Mucosa of rectum (tissue), 2 donors: ENCODE measurements around the gene NPAS1.
"Not testable (repeated sequence)": the region's sequence is repeated elsewhere in the genome, so short reads cannot be mapped to it uniquely, and the experiment has no call there.

ENCODE experiments used
- H3K27ac ChIP-seq, 2 donors: one replicate each; pipeline ENCODE4 v1.7.0; 2013; ENCODE audit warnings: inconsistent platforms in 2 of 2, low read depth in 2 of 2, low read length in 2 of 2
- H3K27me3 ChIP-seq, 2 donors: one replicate each; pipeline ENCODE4 v1.7.0; 2013; ENCODE audit warnings: low read length in 2 of 2; ENCODE audit not compliant: control insufficient read depth in 2 of 2, insufficient read depth in 2 of 2
- H3K36me3 ChIP-seq, 2 donors: one replicate each; pipeline ENCODE4 v1.7.0; 2013; ENCODE audit warnings: low read length in 2 of 2; ENCODE audit not compliant: control insufficient read depth in 2 of 2, insufficient read depth in 2 of 2
- H3K4me1 ChIP-seq, 2 donors: one replicate each; pipeline ENCODE4 v1.7.0; 2013; ENCODE audit warnings: low read length in 2 of 2, mild to moderate bottlenecking in 1 of 2; ENCODE audit not compliant: control insufficient read depth in 2 of 2, insufficient read depth in 2 of 2
- H3K4me3 ChIP-seq, 2 donors: one replicate each; pipeline ENCODE4 v1.7.0; 2013; ENCODE audit warnings: low read length in 2 of 2
- H3K9ac ChIP-seq, 2 donors: one replicate each; pipeline ENCODE4 v1.7.0; 2013; ENCODE audit warnings: low read length in 2 of 2, low read depth in 1 of 2, mild to moderate bottlenecking in 1 of 2
- H3K9me3 ChIP-seq, 2 donors: one replicate each; pipeline ENCODE4 v1.7.0; 2013; ENCODE audit warnings: low read length in 2 of 2; ENCODE audit not compliant: control insufficient read depth in 2 of 2
- donor health status: healthy.
- donor health status: Normal muscosa, but diverticular disease.

Gene NPAS1

DNA sequence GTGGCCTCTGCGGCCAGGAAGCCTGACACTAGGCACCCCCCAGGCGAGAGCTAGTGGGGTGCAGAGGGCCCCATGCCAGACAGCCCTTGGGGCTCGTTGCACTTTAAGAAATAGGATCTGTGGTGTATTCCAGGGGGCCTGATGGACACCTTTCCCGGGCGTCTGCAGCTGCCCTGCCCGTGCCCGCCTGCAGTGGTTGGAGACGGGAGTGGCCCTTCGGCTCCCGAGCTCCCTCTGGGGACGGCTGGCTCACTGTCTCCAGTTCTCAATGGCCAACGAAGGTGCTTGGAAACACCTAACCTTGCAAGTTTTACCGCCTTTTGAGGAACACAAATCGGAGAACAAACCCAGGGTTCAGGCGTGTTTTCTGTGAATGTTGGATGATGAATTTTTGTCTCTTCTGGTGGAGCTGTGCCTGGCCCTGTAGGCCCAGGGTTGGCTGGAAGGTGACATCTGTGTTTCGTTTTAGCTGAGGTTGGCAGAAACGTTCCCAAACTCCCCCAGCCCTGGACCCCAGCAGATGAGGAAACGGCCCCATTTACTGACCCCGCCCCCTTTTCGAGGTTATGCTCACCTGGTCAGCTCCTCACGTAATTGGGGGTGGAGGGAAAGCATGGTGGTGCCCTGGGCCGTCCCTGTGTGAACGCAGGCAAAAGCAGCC is 17.4 kb upstream of the NPAS1 start:
- Histone ChIP-seq H3K9me3 (no peaks in the 10 kb centered on the region), H3K27ac (no peak overlapping the region), H3K4me3 (no peak overlapping the region), H3K4me1 (no peaks in the 10 kb centered on the region), H3K36me3 (peaks cover 24 to 28% of the 10 kb centered on the region in 2 donors), H3K9ac (no peak overlapping the region), H3K27me3 (peaks cover 6 to 9% of the 10 kb centered on the region in 2 donors)

DNA sequence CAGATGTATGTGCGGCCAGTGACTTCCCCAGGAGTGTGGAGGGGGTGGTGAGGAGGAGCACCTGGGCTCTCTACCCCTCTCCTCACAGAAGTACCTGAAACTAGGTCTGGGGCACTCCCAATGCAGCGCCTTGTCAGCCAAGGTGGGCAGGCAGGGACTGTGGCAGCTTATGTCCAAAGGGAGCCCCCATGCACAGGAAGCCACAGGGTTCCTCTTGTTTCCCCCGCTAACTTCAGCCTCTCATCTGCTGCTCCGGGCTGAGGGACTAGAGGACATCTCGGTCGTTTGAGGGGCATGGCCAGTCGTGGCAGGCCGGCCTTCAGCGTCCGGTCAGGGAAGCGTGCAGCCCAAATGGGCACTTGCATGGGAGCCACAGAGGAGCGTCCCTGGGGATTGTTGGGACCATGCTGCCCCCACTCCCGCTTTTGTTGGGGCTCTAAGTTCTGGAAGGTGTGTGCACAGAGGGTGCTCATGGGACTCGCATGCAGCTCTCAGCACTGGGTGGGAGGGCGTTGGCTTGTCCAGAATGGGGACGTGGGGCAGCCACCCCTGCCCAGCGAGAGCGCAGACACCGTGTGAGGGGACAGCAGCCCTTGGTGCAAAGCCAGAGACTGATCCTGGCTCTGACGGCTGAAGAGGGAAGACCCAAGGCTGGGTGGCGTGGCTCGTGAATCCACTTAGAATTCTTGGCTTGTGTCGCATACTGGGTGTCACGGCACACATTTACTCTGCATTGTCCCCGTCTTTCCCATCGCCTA is 16.6 kb upstream of the NPAS1 start:
- H3K27ac ChIP-seq, result no peak overlapping the region
- no peak overlapping the region for H3K9ac ChIP-seq
- H3K4me1 ChIP-seq, result no peaks in the 10 kb centered on the region
- H3K4me3 ChIP-seq, result no peak overlapping the region
- peaks cover 24% of the 10 kb centered on the region in 2 donors for H3K36me3 ChIP-seq
- H3K9me3 ChIP-seq, result no peaks in the 10 kb centered on the region
- peaks cover 6 to 9% of the 10 kb centered on the region in 2 donors for H3K27me3 ChIP-seq

DNA sequence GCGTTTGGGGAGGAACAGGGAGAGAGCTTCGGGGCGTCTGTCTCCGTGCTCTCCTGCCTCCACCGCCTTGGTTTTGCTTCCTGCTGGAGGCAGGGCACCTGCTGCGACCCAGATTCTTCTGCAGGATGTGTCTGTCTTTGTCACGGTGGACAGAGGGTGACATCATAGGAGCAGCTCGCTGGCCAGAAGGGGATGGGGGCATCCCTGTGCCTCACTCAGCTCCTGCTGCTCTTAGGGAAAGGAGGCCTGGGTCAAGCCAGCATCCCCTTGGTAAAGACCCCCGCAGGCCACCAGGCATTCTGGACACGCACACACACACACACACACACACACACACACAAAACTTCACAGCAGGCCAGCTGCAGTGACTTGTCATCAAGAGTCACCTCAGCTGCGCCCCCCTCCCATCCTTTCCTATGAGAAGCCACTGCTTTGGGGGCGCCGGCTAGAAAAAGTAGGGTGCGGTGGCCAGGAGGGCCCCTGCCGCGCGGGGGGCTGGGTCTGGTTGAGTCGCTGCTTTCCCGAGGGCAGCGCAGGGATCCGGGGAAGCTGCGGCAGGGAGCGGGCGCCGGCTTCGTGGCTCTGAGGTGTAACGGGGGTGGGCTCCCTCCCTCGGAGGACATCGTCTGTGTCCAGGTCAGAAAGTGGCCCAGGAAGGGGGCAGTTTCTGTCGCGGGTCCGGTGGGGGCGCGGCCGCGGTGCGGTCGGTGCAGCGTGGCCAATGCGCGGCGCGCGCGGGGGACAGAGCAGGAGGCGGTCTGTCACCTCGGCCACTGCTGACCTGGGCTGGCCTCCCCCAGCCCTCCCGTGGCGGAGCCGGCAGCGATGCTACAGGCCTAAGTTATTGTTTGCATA is 15.8 kb upstream of the NPAS1 start:
- Histone ChIP-seq H3K27me3 (peaks cover 6 to 9% of the 10 kb centered on the region in 2 donors), H3K27ac (no peak overlapping the region), H3K4me3 (no peak overlapping the region), H3K36me3 (peaks cover 16 to 21% of the 10 kb centered on the region in 2 donors), H3K9me3 (no peaks in the 10 kb centered on the region), H3K9ac (no peak overlapping the region), H3K4me1 (no peaks in the 10 kb centered on the region)

DNA sequence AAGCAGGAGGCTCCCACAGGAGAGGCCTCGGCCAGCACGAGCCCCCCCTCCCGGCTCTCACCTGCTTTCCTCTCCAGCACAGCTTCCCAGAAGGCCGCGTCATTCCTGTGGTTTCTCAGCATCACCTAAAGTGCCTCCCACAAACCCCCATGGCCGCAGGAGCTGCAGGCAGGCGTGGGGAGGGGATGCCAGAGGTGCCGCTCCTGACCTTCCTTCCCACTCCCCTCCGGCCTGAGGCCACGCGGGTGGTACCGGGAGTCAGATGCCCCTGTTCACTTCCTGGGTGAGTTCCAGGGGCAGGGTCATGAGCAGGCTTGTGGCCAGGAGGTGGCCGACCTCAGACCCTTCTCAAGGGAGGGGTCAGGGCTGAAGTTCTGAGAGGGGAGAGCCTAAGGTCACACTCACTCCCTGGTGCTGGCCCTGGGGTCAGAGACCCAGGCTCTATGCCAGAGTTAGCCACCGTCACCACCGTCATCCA is 14.4 kb upstream of the NPAS1 start:
- no peak overlapping the region for H3K9ac ChIP-seq

DNA sequence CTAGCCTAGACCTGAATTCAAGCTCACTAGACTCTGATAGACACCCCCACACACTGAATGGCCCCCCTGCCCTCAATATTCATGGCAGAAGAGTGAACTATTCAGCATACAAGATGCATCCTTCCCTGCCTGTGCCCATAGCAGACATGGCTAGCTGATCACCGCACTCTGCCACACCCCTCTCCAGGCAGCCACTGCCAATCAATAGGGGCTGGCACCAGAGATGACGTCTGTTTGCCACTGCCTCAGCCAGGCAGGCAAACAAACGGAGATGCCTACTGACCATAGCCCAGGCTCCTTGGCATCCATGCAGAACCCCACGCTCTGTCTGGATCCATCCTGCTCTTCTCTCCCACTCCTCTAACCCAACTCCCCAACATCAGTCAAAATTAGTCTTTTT is 13.8 kb upstream of the NPAS1 start:
- Histone ChIP-seq H3K27me3 (peaks cover 6 to 9% of the 10 kb centered on the region in 2 donors), H3K27ac (no peak overlapping the region), H3K9ac (no peak overlapping the region), H3K9me3 (no peaks in the 10 kb centered on the region), H3K4me1 (no peaks in the 10 kb centered on the region), H3K4me3 (no peak overlapping the region), H3K36me3 (peaks cover 2 to 5% of the 10 kb centered on the region in 2 donors)

More for the DNA sequence above, 14.4 kb upstream of the NPAS1 start:
- Histone ChIP-seq H3K4me3 (no peak overlapping the region), H3K27ac (no peak overlapping the region), H3K36me3 (peaks cover 9 to 10% of the 10 kb centered on the region in 2 donors), H3K9me3 (no peaks in the 10 kb centered on the region), H3K4me1 (no peaks in the 10 kb centered on the region), H3K27me3 (peaks cover 6 to 9% of the 10 kb centered on the region in 2 donors)

DNA sequence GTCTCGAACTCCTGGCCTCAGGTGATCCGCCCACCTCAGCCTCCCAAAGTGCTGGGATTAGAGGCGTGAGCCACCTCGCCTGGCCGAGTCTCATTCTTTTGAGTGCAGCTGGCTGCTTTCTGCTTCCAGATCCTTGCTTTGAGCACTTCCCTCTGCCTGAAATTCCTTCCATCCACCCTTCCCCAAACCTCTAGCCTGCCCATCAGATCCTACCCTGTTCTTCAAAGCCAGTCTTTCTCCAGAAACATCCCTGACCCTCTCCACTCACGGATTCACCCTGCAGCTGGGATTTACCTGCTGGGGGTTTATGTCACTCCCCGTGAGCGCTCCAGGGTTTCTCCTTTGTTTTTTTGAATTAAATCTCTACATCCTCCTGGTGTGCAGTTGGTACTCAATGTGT is 13.1 kb upstream of the NPAS1 start:
- H3K4me1 ChIP-seq, result no peaks in the 10 kb centered on the region
- H3K36me3 ChIP-seq, result no peaks in the 10 kb centered on the region
- H3K9me3 ChIP-seq, result no peaks in the 10 kb centered on the region
- no peak overlapping the region for H3K4me3 ChIP-seq
- no peak overlapping the region for H3K9ac ChIP-seq
- H3K27ac ChIP-seq, result no peak overlapping the region
- H3K27me3 ChIP-seq, result peaks cover 6 to 9% of the 10 kb centered on the region in 2 donors

DNA sequence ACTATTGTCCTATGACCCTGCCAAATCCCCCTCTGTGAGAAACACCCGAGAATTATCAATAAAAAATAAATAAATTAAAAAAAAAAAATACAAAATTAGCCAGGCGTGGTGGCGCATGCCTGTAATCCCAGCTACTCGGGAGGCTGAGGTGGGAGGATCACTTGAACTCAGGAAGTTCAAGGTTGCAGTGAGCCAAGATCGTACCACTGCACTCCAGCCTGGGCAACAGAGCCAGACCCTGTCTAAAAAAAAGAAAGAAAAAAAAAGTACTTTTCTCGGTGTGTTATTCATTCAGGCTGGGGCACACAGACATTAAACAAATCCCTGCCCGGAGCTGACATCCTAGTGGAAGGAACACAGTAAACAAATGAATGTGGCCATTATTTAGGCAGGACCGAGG is 9.1 kb upstream of the NPAS1 start:
- not testable (repeated sequence) for H3K4me3 ChIP-seq, H3K36me3 ChIP-seq, H3K4me1 ChIP-seq, H3K9ac ChIP-seq, H3K27ac ChIP-seq, H3K27me3 ChIP-seq, H3K9me3 ChIP-seq

DNA sequence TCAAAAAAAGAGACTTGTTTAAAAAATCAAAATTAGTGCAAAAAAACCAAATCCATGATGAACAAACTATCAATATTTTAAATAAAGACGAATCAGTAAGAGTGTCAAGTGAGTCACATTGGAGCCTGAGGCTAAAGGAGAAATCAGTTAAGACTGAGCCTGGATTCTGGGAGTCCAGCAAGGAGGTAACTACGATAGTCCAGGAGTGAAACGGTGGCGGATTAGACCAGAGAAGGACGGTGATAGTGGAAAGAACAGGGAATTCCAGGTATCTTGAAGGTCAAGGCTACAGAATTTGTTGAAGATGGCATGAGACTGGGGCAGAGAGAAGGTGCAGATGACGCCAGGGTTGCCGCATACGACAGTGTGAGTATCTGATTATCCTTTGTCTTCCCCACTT is 7.0 kb upstream of the NPAS1 start:
- H3K4me1 ChIP-seq, result peaks cover 0 to 4% of the 10 kb centered on the region in 2 donors
- peaks cover 3 to 4% of the 10 kb centered on the region in 2 donors for H3K27me3 ChIP-seq
- no peak overlapping the region for H3K9ac ChIP-seq
- H3K27ac ChIP-seq, result no peak overlapping the region
- no peaks in the 10 kb centered on the region for H3K36me3 ChIP-seq
- H3K4me3 ChIP-seq, result no peak overlapping the region
- H3K9me3 ChIP-seq, result no peaks in the 10 kb centered on the region

DNA sequence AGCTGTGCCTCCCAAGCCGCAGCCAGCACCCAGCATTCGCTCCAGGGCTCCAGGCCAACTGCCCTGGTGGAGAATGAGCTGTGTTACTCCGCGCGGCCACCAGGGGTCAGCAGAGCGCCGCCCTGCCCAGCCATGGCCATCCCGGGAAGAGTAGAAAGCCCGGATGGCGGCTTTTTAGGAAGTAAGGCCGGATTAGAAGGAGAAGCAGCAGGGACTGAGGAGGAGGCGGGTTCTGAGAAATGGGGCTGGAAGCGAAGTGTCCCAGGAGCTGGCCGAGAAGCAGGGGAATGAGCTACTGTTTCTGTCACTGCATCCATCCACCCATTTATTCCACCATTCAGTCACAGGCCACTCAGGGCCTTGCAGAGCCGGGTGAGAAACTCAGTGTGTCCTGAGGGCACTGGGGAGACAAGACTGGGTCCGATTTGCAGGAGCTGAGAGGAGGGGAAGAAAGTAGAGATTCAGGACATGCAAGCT is 6.6 kb upstream of the NPAS1 start:
- peaks cover 3 to 4% of the 10 kb centered on the region in 2 donors for H3K27me3 ChIP-seq
- H3K36me3 ChIP-seq, result no peaks in the 10 kb centered on the region
- peaks cover 0 to 4% of the 10 kb centered on the region in 2 donors for H3K4me1 ChIP-seq
- H3K4me3 ChIP-seq, result no peak overlapping the region
- H3K9me3 ChIP-seq, result no peaks in the 10 kb centered on the region
- H3K27ac ChIP-seq, result no peak overlapping the region
- H3K9ac ChIP-seq, result no peak overlapping the region
